Stomach (tissue), 4 donors: Measurements from ENCODE around the gene DHRS13.

Experiments used
- CTCF ChIP-seq, 7 experiments: fragments of 450-650 bp in 4 of 7; fragments of 200-600 bp in 3 of 7; sonication (generic) in 3 of 7; IDR thresholded peaks; one replicate each; pipeline ENCODE4 v1.5.1; 2016 to 2019; ENCODE audit warnings: antibody characterized with exemption in 7 of 7, control low read depth in 2 of 7, mild to moderate bottlenecking in 1 of 7
- POLR2AphosphoS5 ChIP-seq, 3 donors: sonication (generic); formaldehyde crosslinking; IDR thresholded peaks; one replicate each; pipeline ENCODE4 v1.6.1; 2016; ENCODE audit warnings: antibody characterized with exemption in 3 of 3

- TF ChIP-seq CTCF (IDR thresholded peaks at IDR 0.05) (no peak), POLR2AphosphoS5 (IDR thresholded peaks at IDR 0.05) (no peak)
Measured at GRCh38 chr17:28935744-28936460, 33.0 kb upstream of the DHRS13 start.
